ENCODE measurements around the gene RAPGEF3.

DNA sequence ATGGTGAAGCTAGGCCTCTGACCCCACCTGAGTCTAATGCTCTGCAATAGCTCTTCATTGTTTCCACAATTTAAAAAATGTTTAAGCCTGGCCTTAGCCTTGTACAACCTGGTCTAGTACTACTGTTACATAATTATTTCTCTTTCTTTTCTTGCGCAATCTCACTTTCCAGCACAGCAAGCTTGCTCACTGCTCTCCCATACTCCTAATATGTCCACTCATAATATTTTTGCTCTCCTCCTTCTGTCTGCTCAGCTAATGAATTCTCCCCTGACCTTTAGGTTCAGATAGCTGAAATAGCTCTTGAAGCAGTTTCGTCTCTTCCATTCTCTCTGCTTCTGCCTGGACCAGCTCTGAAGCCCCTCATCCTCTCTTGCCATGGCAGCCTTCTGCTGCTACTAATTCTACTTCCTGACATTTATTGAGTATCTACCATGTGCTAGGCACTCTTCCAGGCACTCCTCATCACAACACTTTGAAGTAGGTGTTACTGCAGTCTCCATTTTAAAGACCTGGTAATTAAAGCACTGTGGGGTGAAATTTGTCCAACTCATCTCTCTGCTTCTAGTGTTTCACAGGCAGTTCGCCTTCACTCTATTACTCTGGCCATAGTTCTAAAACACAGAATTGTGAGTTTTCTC, 11.5 kb upstream of the RAPGEF3 start:
- no peak for TF ChIP-seq CTCF (conservative IDR thresholded peaks at IDR 0.05)
- TF ChIP-seq EZH2 (IDR thresholded peaks at IDR 0.05; ENCODE audit: low read depth) = no peak

All from PC-9 (cell line).